H1 (cell line): ENCODE data around the gene RXRA. TPM values are rescaled to one million over a fixed set of nuclear protein-coding genes. Genes with fewer than 3 reads are reported as not detected.

Experiments used
- CTCF ChIA-PET: fragments of 300-600 bp; sonication (Branson Sonifier 250); formaldehyde crosslinking; loops from one replicate; lab custom pipeline; 2021; ENCODE audit not compliant: partially characterized antibody; lab: Charles Lee
- POLR2A ChIA-PET: fragments of 300-600 bp; sonication (Branson Sonifier 250); formaldehyde crosslinking; loops from one replicate; lab custom pipeline; 2021; ENCODE audit warnings: inconsistent platforms; ENCODE audit not compliant: partially characterized antibody; lab: Charles Lee
- DNase-seq, 2 experiments: peaks; one replicate each; pipeline versions ENCODE4 v3.0.0 to v3.0.0-alpha.2; 2010 to 2022; ENCODE audit warnings: low spot score in 2 of 2, low read depth in 1 of 2, mixed read lengths in 1 of 2
- FAIRE-seq: peaks from 2 replicates; lab custom pipeline; 2011; peaks lifted over from hg19 to GRCh38; lab: Jason Lieb, UNC
- H2AFZ ChIP-seq: 2 replicates; pipeline ENCODE4 v1.8.1; 2012; ENCODE audit warnings: low read length, inconsistent platforms
- H2AK5ac ChIP-seq: 2 replicates; pipeline ENCODE4 v1.6.1; 2013; ENCODE audit warnings: low read depth, low read length
- H2BK120ac ChIP-seq: replicated peaks from 2 replicates; pipeline ENCODE3; 2013; ENCODE audit warnings: low read depth, low read length, inconsistent platforms
- H2BK12ac ChIP-seq: 2 replicates; pipeline ENCODE4 v1.6.1; 2013; ENCODE audit warnings: low read depth, low read length
- H2BK15ac ChIP-seq: 2 replicates; pipeline ENCODE4 v1.6.1; 2013; ENCODE audit warnings: low read length
- H2BK20ac ChIP-seq: 2 replicates; pipeline ENCODE4 v1.6.1; 2013; ENCODE audit warnings: low read length
- H2BK5ac ChIP-seq: 2 replicates; pipeline ENCODE4 v1.6.1; 2013; ENCODE audit warnings: low read depth, low read length
- H3K14ac ChIP-seq: 2 replicates; pipeline ENCODE4 v1.6.1; 2013; ENCODE audit warnings: inconsistent platforms; ENCODE audit not compliant: insufficient read length
- H3K18ac ChIP-seq: 2 replicates; pipeline ENCODE4 v1.6.1; 2013; ENCODE audit warnings: low read length; ENCODE audit errors: extremely low read depth
- H3K23ac ChIP-seq: 2 replicates; pipeline ENCODE4 v1.6.1; 2013; ENCODE audit warnings: inconsistent platforms; ENCODE audit not compliant: insufficient read length
- H3K23me2 ChIP-seq: 2 replicates; pipeline ENCODE4 v1.6.1; 2013; ENCODE audit warnings: low read depth, low read length
- H3K27ac ChIP-seq: 2 replicates; pipeline ENCODE4 v1.6.1; 2011; ENCODE audit warnings: low read depth, low read length, inconsistent platforms
- H3K27me3 ChIP-seq, 4 experiments: replicated peaks in 1 of 4; 1 replicate in 1 of 4; 2 replicates in 3 of 4; pipeline versions ENCODE4 v1.6.1 to v1.8.1; 2011 to 2013; ENCODE audit warnings: low read length in 3 of 4, mild to moderate bottlenecking in 3 of 4, inconsistent platforms in 2 of 4, mixed read lengths in 2 of 4, moderate library complexity in 1 of 4; ENCODE audit not compliant: control insufficient read depth in 3 of 4, insufficient read depth in 3 of 4; ENCODE audit errors: extremely low read depth in 1 of 4
- H3K36me3 ChIP-seq, 4 experiments: 2 replicates each; pipeline versions ENCODE4 v1.6.1 to v1.8.1; 2011 to 2013; ENCODE audit warnings: mild to moderate bottlenecking in 4 of 4, low read length in 3 of 4, moderate library complexity in 2 of 4, control low read depth in 1 of 4, inconsistent platforms in 1 of 4; ENCODE audit not compliant: insufficient read depth in 4 of 4, control insufficient read depth in 2 of 4
- H3K4ac ChIP-seq: replicated peaks from 2 replicates; pipeline ENCODE3; 2013; ENCODE audit warnings: low read length, low read depth, mixed read lengths, inconsistent platforms; ENCODE audit not compliant: insufficient read length
- H3K4me1 ChIP-seq, 4 experiments: replicated peaks in 1 of 4; 1 replicate in 1 of 4; 2 replicates in 3 of 4; pipeline versions ENCODE4 v1.6.1 to v1.8.1; 2011 to 2013; ENCODE audit warnings: low read length in 3 of 4, inconsistent platforms in 2 of 4, mixed read lengths in 1 of 4; ENCODE audit not compliant: insufficient read depth in 4 of 4, control insufficient read depth in 3 of 4
- H3K4me2 ChIP-seq, 2 experiments: 2 replicates each; pipeline versions ENCODE4 v1.6.1 to v1.8.1; 2011 to 2013; ENCODE audit warnings: low read depth in 2 of 2, low read length in 2 of 2, control low read depth in 1 of 2, inconsistent platforms in 1 of 2, mild to moderate bottlenecking in 1 of 2; ENCODE audit not compliant: insufficient read depth in 1 of 2
- H3K4me3 ChIP-seq, 4 experiments: fragments of 200-600, 300-600 bp in 1 of 4; sonication (generic), shearing (Covaris generic), sonication (Bioruptor Twin) in 1 of 4; 2 replicates each; pipeline versions ENCODE4 v1.5.1 to v1.8.1; 2011 to 2016; ENCODE audit warnings: low read length in 4 of 4, low read depth in 3 of 4, control low read depth in 2 of 4, inconsistent platforms in 2 of 4, mild to moderate bottlenecking in 2 of 4, mixed read lengths in 1 of 4, moderate library complexity in 1 of 4; ENCODE audit not compliant: insufficient read depth in 2 of 4; ENCODE audit errors: extremely low read depth in 1 of 4
- H3K56ac ChIP-seq: replicated peaks from 2 replicates; pipeline ENCODE3; 2013; ENCODE audit warnings: low read depth, mild to moderate bottlenecking, mixed read lengths, low read length, inconsistent platforms; ENCODE audit not compliant: insufficient read length
- H3K79me1 ChIP-seq: 2 replicates; pipeline ENCODE4 v1.6.1; 2013; ENCODE audit warnings: low read depth, low read length, control low read depth
- H3K79me2 ChIP-seq, 2 experiments: 2 replicates each; pipeline versions ENCODE4 v1.6.1 to v1.8.1; 2012 to 2013; ENCODE audit warnings: low read length in 2 of 2, mild to moderate bottlenecking in 2 of 2, inconsistent platforms in 1 of 2; ENCODE audit not compliant: insufficient read depth in 2 of 2, control insufficient read depth in 1 of 2
- H3K9ac ChIP-seq, 4 experiments: replicated peaks in 1 of 4; 1 replicate in 1 of 4; 2 replicates in 3 of 4; pipeline versions ENCODE4 v1.6.1 to v1.8.1; 2011 to 2013; ENCODE audit warnings: low read depth in 3 of 4, low read length in 3 of 4, control low read depth in 2 of 4, mild to moderate bottlenecking in 2 of 4, moderate library complexity in 2 of 4, inconsistent platforms in 1 of 4; ENCODE audit errors: extremely low read depth in 1 of 4
- H3K9me3 ChIP-seq, 2 experiments: 2 replicates each; pipeline versions ENCODE4 v1.6.1 to v1.8.1; 2012 to 2013; ENCODE audit warnings: mild to moderate bottlenecking in 2 of 2, moderate library complexity in 2 of 2, control low read depth in 1 of 2, inconsistent platforms in 1 of 2, low read depth in 1 of 2, low read length in 1 of 2, mixed read lengths in 1 of 2; ENCODE audit not compliant: insufficient read depth in 2 of 2
- H4K20me1 ChIP-seq, 2 experiments: replicated peaks in 1 of 2; 2 replicates each; pipeline versions ENCODE3 to v1.8.1; 2011 to 2013; ENCODE audit warnings: inconsistent platforms in 2 of 2, low read length in 2 of 2, mild to moderate bottlenecking in 1 of 2; ENCODE audit not compliant: insufficient read depth in 2 of 2, control insufficient read depth in 1 of 2
- H4K5ac ChIP-seq: 2 replicates; pipeline ENCODE4 v1.6.1; 2013; ENCODE audit warnings: low read length, low read depth, mixed read lengths, inconsistent platforms; ENCODE audit not compliant: insufficient read length
- H4K8ac ChIP-seq: 2 replicates; pipeline ENCODE4 v1.8.0; 2013; ENCODE audit warnings: mild to moderate bottlenecking, moderate library complexity, low read length, inconsistent platforms; ENCODE audit not compliant: insufficient read depth; ENCODE audit errors: extremely low read depth
- H4K91ac ChIP-seq: replicated peaks from 2 replicates; pipeline ENCODE3; 2013; ENCODE audit warnings: low read length, mixed read lengths, inconsistent platforms; ENCODE audit not compliant: insufficient read length
- CHD2 ChIP-seq: IDR thresholded peaks from 2 replicates; pipeline ENCODE4 v1.6.1; 2012; ENCODE audit warnings: low read length, improper control_type of control experiment
- HDAC6 ChIP-seq: IDR thresholded peaks from one replicate; pipeline ENCODE4 v1.7.1; 2012; ENCODE audit warnings: low read depth, mild to moderate bottlenecking, inconsistent platforms, low read length, moderate library complexity
- KDM4A ChIP-seq: IDR thresholded peaks from one replicate; pipeline ENCODE4 v1.7.1; 2012; ENCODE audit warnings: low read depth, mild to moderate bottlenecking, moderate library complexity, low read length, inconsistent platforms; ENCODE audit not compliant: severe bottlenecking
- RAD21 ChIP-seq, 2 experiments: IDR thresholded peaks in 1 of 2; conservative IDR thresholded peaks in 1 of 2; 2 replicates each; pipeline ENCODE4 v1.6.1; 2011; ENCODE audit warnings: low read depth in 2 of 2, low read length in 2 of 2, improper control_type of control experiment in 1 of 2, inconsistent platforms in 1 of 2, mild to moderate bottlenecking in 1 of 2, moderate library complexity in 1 of 2
- SP1 ChIP-seq: IDR thresholded peaks from 2 replicates; pipeline ENCODE4 v1.6.1; 2011; ENCODE audit warnings: low read depth, low read length
- SP4 ChIP-seq: IDR thresholded peaks from 2 replicates; pipeline ENCODE4 v1.6.1; 2012; ENCODE audit warnings: low read length, inconsistent platforms
- TAF1 ChIP-seq: IDR thresholded peaks from 2 replicates; pipeline ENCODE4 v1.6.1; 2011; ENCODE audit warnings: mild to moderate bottlenecking, low read depth, low read length
- YY1 ChIP-seq: IDR thresholded peaks from 2 replicates; pipeline ENCODE4 v1.6.1; 2011; ENCODE audit warnings: low read depth, mild to moderate bottlenecking, low read length
- WGBS, 2 experiments: shearing (Covaris generic) in 1 of 2; methylation state at CpG; one replicate each; pipeline versions ENCODE4 v1.1.6 to v1.1.7; 2013 to 2015; ENCODE audit warnings: low lambda C conversion rate in 2 of 2, mixed read lengths in 2 of 2, inconsistent platforms in 1 of 2, low coverage in 1 of 2, missing lambda C conversion rate in 1 of 2; ENCODE audit not compliant: insufficient replicate concordance in 2 of 2, insufficient coverage in 1 of 2, insufficient read length in 1 of 2; ENCODE audit errors: extremely low coverage in 1 of 2, missing lambda C conversion rate in 1 of 2; 5-methylcytosine and 5-hydroxymethylcytosine counted together
- polyA plus RNA-seq, 7 experiments: library from polyadenylated mRNA; depleted of rRNA in 3 of 7; stranded (reverse) in 5 of 7; unstranded in 2 of 7; fragments of >200 nt in 5 of 7; fragments of 200-250 nt in 2 of 7; gene quantifications; 1 replicate in 5 of 7; 2 replicates in 1 of 7; 4 replicates in 1 of 7; pipeline versions ENCODE4 v1.2.1 to v1.2.3, GENCODE V29; 2011 to 2013; ENCODE audit warnings: missing spikeins in 2 of 7, mixed read lengths in 2 of 7
- total RNA-seq: library from RNA; stranded (reverse); fragmentation: NEBNext Ultra II Directional; extraction: Animal tissue kit (Norgen Biotek cat#: 25700); gene quantifications from 2 replicates; pipeline ENCODE4 v1.2.1, GENCODE V29; 2021

RXRA gene
- total and polyA plus RNA-seq, 2 of the 8 experiments (the other 6 are each of a cell fraction or from before 2014, with no cell fraction given), result 9.8 to 29.4 TPM

- no peak for DNase-seq
- no peak overlapping the region for H3K4me3 ChIP-seq
- no peak overlapping the region for H3K18ac ChIP-seq
- no peak overlapping the region for H3K23ac ChIP-seq
- H2AK5ac ChIP-seq, result no peak overlapping the region
- peaks cover 0 to 3% (median 1%) of the 10 kb centered on the region in 4 experiments; a peak in 2 of 8 replicates for H3K36me3 ChIP-seq
- no peak for TF ChIP-seq KDM4A
- TF ChIP-seq TAF1, result no peak
- no peak for TF ChIP-seq CHD2
- TF ChIP-seq YY1, result no peak
- no peak for TF ChIP-seq HDAC6
- no peak for TF ChIP-seq RAD21 (IDR thresholded peaks at IDR 0.05 in 1 of 2, conservative IDR thresholded peaks at IDR 0.05 in 1 of 2; ENCODE audit: low read depth in 2 of 2, low read length in 2 of 2)
- TF ChIP-seq SP4, result no peak
- no peak for TF ChIP-seq SP1
- H2BK15ac ChIP-seq, result no peak overlapping the region
- no peak for FAIRE-seq
- no peak overlapping the region for H3K56ac ChIP-seq
- ChIA-PET CTCF (interaction anchor here (1.1 to 4.5 kb wide), 4 partner anchors 11 to 157 kb away, joined by 3 to 26 read pairs (median 3); no protein-coding TSS in a partner anchor), POLR2A (no interaction called here)
- no peak overlapping the region for H2BK12ac ChIP-seq
- no peaks in the 10 kb centered on the region for H3K79me2 ChIP-seq
- no peak overlapping the region for H2BK20ac ChIP-seq
- no peak overlapping the region for H4K5ac ChIP-seq
- no peaks in the 10 kb centered on the region for H3K9me3 ChIP-seq
- no peak overlapping the region for H2BK120ac ChIP-seq
- no peaks in the 10 kb centered on the region for H3K23me2 ChIP-seq
- H3K14ac ChIP-seq, result no peak overlapping the region
- 91% methylated on average over 14 of the region's 16 CpGs; no CpG with 5 or more reads in 1 of the 2 experiments for WGBS, 2 experiments
- no peak overlapping the region for H3K4me2 ChIP-seq
- no peaks in the 10 kb centered on the region for H4K20me1 ChIP-seq
- no peak overlapping the region for H3K4ac ChIP-seq
- H2AFZ ChIP-seq, result no peak overlapping the region
- no peaks in the 10 kb centered on the region; a peak in 2 of 7 replicates for H3K4me1 ChIP-seq
- no peak overlapping the region for H3K9ac ChIP-seq
- H4K8ac ChIP-seq, result no peak overlapping the region; the same call in 1 of the 2 replicates
- no peak overlapping the region; the same call in 1 of the 2 replicates for H2BK5ac ChIP-seq
- no peak overlapping the region for H3K27ac ChIP-seq
- H3K79me1 ChIP-seq, result no peaks in the 10 kb centered on the region
- H4K91ac ChIP-seq, result no peak overlapping the region
- no peaks in the 10 kb centered on the region for H3K27me3 ChIP-seq
Observed at GRCh38 chr9:134431626-134432025, 105.4 kb downstream of the RXRA start.
